Measurements from ENCODE around the gene LY9. TPM values are rescaled to one million over a fixed set of nuclear protein-coding genes. Genes with fewer than 3 reads are reported as not detected.

LY9 gene
- total RNA-seq, 1 experiment from 2014 or later: 6.9 TPM

DNA sequence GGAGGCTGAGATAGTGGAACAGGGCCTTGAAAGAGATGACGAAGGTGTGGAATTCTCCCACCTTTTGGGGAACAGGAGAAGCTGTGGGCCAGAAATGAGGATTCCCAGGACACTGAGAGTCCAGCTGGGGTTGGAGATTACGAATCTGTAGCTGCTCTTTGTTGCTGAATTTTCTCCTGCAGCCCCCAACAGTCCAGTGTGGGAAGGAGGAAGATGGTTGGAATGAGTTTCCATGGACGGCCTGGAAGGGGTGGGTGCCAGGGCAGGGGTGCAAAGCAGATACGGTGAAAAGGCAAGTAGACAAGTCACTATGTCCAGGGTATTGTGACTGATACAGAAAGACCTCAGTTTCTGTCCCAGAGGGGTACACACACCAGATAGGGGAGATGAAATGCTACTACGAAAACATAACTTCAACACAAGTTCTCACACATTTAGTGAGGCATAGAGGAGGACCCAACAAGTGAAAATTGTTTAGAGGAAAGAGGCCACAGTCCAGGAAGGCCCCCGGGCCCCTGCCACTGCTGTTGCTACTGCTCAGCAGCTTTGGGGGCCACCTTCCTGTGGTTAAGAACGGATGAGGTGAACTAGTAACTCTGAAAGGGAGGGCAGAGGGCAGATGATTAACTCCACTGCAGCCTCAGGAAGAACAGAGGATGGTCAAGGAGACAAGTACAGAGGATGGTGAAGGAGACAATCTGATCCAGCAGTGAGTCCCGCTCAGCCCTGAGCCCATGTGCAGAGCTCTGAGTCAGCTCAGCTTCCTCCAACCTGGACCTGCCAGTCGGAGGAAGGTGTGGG, 59.4 kb downstream of the LY9 start:
- no peaks in the 10 kb centered on the region for H3K9me3 ChIP-seq (ENCODE audit: insufficient read depth, low read depth)
- no peaks in the 10 kb centered on the region for H3K79me2 ChIP-seq (ENCODE audit: low read depth)
- H3K4me3 ChIP-seq: no peak overlapping the region
- no peaks in the 10 kb centered on the region for H3K4me1 ChIP-seq (replicated peaks; ENCODE audit: insufficient read depth)
- ChIA-PET CTCF (no interaction called here), POLR2A (ENCODE audit: unreplicated experiment) (interaction anchor here (0.7 kb wide), 1 partner anchor 135 kb away, joined by 11 read pairs; no protein-coding TSS in a partner anchor)
- H3K27ac ChIP-seq: no peak overlapping the region
- DNase-seq: no peak
- intact Hi-C loops (cut with micrococcal nuclease; ENCODE audit: unreplicated experiment): no loop called here
- no peaks in the 10 kb centered on the region for H3F3A ChIP-seq (ENCODE audit: insufficient read depth, low read depth)
- H3K4me2 ChIP-seq: no peak overlapping the region
- no peaks in the 10 kb centered on the region for H4K20me1 ChIP-seq (ENCODE audit: insufficient read depth)
- peaks cover 10% of the 10 kb centered on the region for H3K27me3 ChIP-seq (ENCODE audit: insufficient read depth, low read depth)
- H3K9me2 ChIP-seq (ENCODE audit: insufficient read depth): no peaks in the 10 kb centered on the region
- no peaks in the 10 kb centered on the region for H3K36me3 ChIP-seq (ENCODE audit: low read depth)
- TF ChIP-seq, protein P1, sequence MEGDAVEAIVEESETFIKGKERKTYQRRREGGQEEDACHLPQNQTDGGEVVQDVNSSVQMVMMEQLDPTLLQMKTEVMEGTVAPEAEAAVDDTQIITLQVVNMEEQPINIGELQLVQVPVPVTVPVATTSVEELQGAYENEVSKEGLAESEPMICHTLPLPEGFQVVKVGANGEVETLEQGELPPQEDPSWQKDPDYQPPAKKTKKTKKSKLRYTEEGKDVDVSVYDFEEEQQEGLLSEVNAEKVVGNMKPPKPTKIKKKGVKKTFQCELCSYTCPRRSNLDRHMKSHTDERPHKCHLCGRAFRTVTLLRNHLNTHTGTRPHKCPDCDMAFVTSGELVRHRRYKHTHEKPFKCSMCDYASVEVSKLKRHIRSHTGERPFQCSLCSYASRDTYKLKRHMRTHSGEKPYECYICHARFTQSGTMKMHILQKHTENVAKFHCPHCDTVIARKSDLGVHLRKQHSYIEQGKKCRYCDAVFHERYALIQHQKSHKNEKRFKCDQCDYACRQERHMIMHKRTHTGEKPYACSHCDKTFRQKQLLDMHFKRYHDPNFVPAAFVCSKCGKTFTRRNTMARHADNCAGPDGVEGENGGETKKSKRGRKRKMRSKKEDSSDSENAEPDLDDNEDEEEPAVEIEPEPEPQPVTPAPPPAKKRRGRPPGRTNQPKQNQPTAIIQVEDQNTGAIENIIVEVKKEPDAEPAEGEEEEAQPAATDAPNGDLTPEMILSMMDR (conservative IDR thresholded peaks at IDR 0.05): no peak
- TF ChIP-seq EZH2 (IDR thresholded peaks at IDR 0.05; ENCODE audit: low read depth): no peak
- H2AFZ ChIP-seq: 0 out of 2 replicates have a peak overlapping the region, but pooled peaks have one; percentile 54
- no TSS peak for BruUV-seq (replicated peaks)

DNA sequence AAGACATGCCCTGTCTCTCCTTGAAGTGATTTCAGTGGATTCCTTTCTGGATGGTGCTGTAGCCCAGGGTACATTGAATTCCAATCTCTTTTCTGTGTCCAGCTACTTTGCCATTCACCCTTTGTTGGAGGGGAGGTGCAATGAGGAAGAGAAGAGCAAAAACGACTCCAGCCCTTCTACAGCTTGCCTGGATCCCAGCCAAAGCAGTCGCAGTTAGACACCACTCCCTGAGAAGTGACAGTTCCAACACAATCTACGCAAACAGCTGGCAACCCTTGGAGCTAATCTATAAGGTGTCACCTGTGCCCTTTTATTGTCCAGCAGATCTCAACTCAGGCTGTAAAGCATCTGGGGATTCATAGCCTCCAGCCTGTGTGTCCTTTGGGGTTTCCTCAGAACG, 62.1 kb downstream of the LY9 start:
- no TSS peak for BruUV-seq (replicated peaks)
- Histone ChIP-seq H3K4me1 (replicated peaks; ENCODE audit: insufficient read depth) (no peaks in the 10 kb centered on the region), H3F3A (ENCODE audit: insufficient read depth, low read depth) (no peaks in the 10 kb centered on the region), H3K4me2 (no peak overlapping the region), H3K36me3 (ENCODE audit: low read depth) (no peaks in the 10 kb centered on the region), H4K20me1 (ENCODE audit: insufficient read depth) (no peaks in the 10 kb centered on the region), H3K79me2 (ENCODE audit: low read depth) (no peaks in the 10 kb centered on the region), H3K27me3 (ENCODE audit: insufficient read depth, low read depth) (no peaks in the 10 kb centered on the region), H3K27ac (no peak overlapping the region), H3K9me3 (ENCODE audit: insufficient read depth, low read depth) (no peaks in the 10 kb centered on the region), H3K4me3 (no peak overlapping the region), H2AFZ (no peak overlapping the region), H3K9me2 (ENCODE audit: insufficient read depth) (no peaks in the 10 kb centered on the region)
- ChIA-PET CTCF (no interaction called here), POLR2A (ENCODE audit: unreplicated experiment) (no interaction called here)
- intact Hi-C loops (cut with micrococcal nuclease; ENCODE audit: unreplicated experiment): no loop called here
- DNase-seq: no peak
- TF ChIP-seq, protein P1 (conservative IDR thresholded peaks at IDR 0.05): no peak
- no peak for TF ChIP-seq EZH2 (IDR thresholded peaks at IDR 0.05; ENCODE audit: low read depth)

DNA sequence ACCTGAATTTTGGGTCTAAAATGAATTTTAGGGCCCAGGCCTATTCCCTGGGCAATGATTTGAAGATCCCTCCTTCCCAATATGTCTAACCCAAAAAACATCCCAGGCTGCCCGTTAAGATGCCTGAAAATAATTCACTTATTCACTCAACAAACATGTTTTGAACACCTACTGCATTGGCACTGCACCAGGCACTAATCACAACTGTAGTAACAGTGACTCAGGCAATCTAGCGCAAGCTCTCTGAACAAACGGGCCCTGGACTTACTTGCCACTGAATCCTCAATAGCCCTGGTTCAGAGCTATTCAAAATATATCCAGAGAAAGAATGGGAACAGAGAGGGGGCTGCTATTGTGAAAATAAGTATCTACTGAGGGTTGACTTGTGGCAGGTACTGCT, 62.5 kb downstream of the LY9 start:
- Histone ChIP-seq H3K9me2 (ENCODE audit: insufficient read depth) (no peaks in the 10 kb centered on the region), H3F3A (ENCODE audit: insufficient read depth, low read depth) (no peaks in the 10 kb centered on the region), H3K4me3 (no peak overlapping the region), H3K4me1 (replicated peaks; ENCODE audit: insufficient read depth) (no peaks in the 10 kb centered on the region), H3K27me3 (ENCODE audit: insufficient read depth, low read depth) (no peaks in the 10 kb centered on the region), H2AFZ (no peak overlapping the region), H3K9me3 (ENCODE audit: insufficient read depth, low read depth) (no peaks in the 10 kb centered on the region), H4K20me1 (ENCODE audit: insufficient read depth) (no peaks in the 10 kb centered on the region), H3K4me2 (no peak overlapping the region), H3K36me3 (ENCODE audit: low read depth) (no peaks in the 10 kb centered on the region), H3K27ac (no peak overlapping the region), H3K79me2 (ENCODE audit: low read depth) (no peaks in the 10 kb centered on the region)
- ChIA-PET CTCF (no interaction called here), POLR2A (ENCODE audit: unreplicated experiment) (no interaction called here)
- DNase-seq: no peak
- BruUV-seq (replicated peaks): no TSS peak
- no peak for TF ChIP-seq EZH2 (IDR thresholded peaks at IDR 0.05; ENCODE audit: low read depth)
- TF ChIP-seq, protein P1 (conservative IDR thresholded peaks at IDR 0.05): no peak
- intact Hi-C loops (cut with micrococcal nuclease; ENCODE audit: unreplicated experiment): no loop called here
